GM18511 (cell line): ENCODE measurements around the gene ALDH18A1.
"Not testable (repeated sequence)": the region's sequence is repeated elsewhere in the genome, so short reads cannot be mapped to it uniquely, and the experiment has no call there.

Source experiments
- ATAC-seq: cut with Tn5 transposase; IDR thresholded peaks from one replicate; pipeline ENCODE4 v1.9.1; 2021; ENCODE audit warnings: mild to moderate bottlenecking, moderate library complexity; ENCODE audit not compliant: unreplicated experiment

Gene ALDH18A1

DNA sequence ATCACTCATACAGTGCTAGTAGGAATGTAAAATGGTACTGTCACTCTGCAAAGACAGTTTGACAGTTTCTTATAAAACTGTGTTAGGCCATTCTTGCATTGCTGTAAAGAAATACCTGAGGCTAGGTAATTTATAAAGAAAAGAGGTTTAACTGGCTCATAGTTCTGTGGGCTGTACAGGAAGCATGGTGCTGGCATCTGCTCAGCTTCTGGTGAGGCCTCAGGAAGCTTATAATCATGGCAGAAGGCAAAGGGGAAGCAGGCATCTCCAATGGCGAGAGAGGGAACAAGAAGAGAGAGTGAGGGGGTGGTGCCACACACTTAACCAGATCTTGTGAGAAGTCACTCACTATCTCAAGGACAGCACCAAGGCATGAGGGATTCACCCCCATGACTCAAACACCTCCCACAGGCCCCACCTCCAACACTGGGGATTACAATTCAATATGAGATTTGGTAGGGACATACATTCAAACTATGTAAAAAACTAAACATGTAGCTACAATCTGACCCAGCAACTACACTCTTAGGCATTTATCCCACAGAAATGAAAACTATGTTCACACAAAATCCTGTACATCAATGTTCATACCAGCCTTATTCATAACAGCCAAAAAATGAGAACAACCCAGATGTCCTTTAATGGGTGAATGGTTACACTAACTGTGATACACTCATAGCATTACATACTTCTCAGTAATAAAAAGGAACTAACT is 5.0 kb downstream of the ALDH18A1 start:
- ATAC-seq: no peak

DNA sequence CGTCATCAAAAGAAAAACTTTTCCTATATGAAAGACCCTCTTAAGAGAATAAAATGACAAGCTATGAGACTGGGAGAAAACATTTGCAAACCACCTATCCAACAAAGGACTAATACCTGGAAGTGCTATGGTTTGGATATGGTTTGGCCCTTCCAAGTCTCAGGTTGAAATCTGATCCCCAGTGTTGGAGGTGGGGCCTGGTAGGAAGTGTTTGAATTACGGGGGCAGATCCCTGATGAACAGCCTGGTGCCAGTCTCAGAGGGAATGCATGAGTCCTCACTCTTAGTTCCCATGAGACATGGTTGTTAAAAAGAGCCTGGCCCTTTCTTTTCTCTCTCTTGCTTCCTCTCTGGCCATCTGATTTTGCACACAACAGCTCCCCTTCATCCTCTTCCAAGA is 6.3 kb downstream of the ALDH18A1 start:
- ATAC-seq: no peak

DNA sequence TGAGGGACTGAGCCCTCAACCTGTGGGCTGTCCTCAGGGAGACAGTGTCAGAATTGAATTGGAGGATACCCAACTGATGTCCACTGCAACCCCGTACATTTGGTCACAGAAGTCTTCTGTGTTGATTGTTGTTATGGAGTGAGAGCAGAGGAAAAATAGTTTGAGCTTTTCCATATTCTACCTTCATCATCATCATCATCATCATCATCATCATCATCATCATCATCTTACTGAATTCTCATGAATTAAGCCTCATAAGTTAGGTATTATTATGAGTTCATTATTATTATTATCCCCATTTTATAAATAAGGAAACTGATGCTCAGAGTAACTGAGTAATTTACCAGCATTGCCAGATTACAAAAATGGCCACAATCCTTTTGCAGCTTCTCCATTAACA is 8.4 kb downstream of the ALDH18A1 start:
- ATAC-seq: no peak

GRCh38 chr10:95646160-95646559 is 10.4 kb downstream of the ALDH18A1 start:
- no peak for ATAC-seq

DNA sequence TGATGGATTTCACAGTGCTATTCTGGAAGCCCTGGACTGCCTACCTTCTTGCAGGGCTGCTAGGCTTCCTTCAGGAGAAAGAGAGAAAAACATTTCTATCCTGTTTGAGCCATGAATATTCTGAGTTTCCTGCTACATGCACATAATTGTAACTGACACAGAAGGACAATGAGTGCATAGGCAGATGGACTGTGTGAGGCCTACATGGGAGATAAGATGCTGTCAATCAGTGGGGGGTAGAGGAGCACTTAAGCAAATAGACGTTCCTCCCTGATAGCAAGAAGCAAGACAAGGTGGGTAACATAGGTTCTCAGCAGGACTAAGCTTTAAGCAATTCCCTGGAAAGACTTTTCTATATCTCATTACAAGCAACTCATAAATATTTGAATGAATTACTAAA is 11.6 kb downstream of the ALDH18A1 start:
- ATAC-seq: no peak

DNA sequence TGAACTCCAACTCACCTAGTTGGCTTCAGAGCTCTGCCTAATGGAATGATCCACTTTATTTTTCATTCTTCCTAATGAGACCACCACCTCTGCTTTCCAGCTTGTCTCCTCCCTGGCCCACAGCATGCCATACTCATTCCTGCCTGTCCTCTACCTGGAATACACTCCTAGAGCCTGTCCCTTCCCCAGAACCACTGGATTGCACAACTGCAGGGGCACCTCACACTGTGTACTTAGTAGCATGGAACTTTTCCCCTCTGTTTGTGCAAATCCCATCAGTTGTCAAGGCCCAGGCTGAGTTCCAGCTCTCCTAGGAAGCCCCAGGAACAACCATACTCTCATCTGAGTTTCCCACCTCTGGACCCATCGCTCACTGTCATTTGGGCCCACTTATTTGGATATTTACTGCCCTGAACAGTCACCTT is 15.6 kb downstream of the ALDH18A1 start:
- ATAC-seq: no peak

DNA sequence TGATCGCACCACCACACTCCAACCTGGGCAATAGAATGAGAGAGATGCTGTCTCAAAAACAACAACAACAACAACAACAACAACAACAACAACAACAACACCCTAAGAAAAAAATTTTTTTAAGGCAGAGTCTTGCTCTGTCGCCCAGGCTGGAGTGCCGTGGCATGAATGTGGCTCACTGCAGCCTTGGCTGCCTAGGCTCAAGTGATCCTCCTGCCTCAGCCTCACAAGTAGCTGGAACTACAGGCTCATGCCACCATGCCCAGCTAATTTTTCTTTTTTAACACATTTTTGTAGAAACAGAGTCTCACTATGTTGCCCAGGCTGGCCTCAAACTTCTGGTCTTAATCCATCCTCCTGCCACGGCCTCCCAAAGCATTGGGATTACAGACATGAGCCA is 18.6 kb downstream of the ALDH18A1 start:
- ATAC-seq: no peak

DNA sequence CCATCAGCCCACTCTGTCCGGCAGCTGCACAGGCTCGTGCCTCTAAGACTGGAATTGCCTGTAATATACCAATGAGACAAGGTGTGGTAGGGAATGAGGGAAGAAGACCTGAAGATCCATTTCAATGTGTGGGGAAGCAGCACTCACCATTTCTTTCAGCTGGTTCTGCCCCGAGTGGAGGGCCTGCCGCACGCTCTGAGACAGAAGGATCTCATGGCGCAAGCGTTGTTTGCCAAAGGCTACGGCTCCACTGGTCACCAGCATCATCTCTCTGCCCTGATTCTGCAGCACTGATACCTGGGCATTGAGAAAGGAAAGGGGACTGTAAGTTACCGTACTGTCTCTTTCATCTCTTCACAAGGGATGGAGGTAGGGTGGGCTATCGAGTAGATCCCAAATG is 19.4 kb downstream of the ALDH18A1 start:
- ATAC-seq: no peak

DNA sequence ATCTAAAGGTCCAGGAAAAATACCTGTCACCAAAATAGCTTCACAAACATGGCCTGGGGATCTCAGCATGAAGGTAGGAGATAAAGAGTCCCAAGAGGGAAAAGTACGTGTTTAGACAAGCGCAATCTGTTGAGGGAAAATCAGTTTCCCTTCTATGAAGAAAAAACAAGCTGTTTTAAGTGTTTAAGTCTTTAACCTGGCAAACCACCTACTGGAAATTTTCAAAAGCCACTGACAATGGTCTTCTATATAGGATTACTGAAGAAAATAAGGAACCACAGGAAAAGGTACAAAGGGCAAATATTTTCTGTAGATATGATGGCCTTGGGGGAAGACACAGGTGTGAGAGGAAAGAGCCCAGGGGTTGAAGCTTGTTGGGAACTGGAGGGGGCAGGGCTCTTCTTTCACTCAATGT is 21.2 kb downstream of the ALDH18A1 start:
- ATAC-seq: no peak

DNA sequence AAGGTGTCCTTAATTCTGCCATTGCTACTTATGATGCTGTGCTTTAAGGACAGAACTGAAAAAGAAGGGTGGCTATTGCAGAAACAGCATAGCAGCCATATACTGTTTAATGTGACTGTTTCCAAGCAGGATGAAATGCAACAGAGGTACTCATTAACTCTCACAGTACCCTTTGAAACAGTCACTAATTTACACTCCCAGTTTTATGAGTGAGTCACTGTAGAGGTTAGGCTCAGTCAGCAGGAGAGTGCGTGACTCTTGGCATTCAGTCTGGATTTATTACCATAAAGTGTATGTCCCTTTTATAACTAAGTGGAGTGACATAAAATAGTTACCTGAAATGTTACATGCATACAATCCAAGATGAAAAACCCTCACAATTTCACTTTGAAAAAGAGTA is 27.7 kb downstream of the ALDH18A1 start:
- no peak for ATAC-seq

- no peak for ATAC-seq
Observed at GRCh38 chr10:95626500-95626899, 30.0 kb downstream of the ALDH18A1 start.

DNA sequence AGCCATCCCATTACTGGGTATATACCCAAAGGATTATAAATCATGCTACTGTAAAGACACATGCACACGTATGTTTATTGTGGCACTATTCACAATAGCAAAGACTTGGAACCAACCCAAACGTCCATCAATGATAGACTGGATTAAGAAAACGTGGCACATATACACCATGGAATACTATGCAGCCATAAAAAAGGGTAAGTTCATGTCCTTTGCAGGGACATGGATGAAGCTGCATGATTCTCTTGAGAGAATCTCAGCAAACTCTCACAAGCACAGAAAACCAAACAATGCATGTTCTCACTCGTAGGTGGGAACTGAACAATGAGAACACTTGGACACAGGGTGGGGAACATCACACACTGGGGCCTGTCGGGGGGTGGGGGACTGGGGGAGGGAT is 36.1 kb downstream of the ALDH18A1 start:
- ATAC-seq: not testable (repeated sequence)

DNA sequence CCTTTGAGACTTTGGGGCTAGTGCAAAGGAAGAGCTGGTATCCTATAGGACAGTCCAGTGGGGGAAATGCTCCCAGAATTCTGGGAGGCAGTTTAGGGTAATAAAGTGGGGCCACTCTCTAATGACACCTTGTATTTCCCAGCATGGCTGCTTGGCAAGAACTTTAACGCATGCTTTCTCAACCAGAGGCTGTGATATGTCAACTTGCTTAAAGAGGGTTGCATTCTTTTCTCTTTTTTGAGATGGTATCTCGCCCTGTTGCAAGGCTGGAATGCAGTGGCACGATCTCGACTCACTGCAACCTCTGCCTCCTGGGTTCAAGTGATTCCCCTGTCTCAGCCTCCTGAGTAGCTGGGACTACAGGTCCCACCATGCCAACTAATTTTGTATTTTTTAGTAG is 38.4 kb downstream of the ALDH18A1 start:
- ATAC-seq: no peak

GRCh38 chr10:95616446-95616845 is 40.1 kb downstream of the ALDH18A1 start:
- no peak for ATAC-seq

GRCh38 chr10:95613330-95613729 is 43.2 kb downstream of the ALDH18A1 start:
- no peak for ATAC-seq

GRCh38 chr10:95610727-95611126 is 45.8 kb downstream of the ALDH18A1 start:
- ATAC-seq: no peak

GRCh38 chr10:95606922-95607321 is 49.6 kb downstream of the ALDH18A1 start:
- ATAC-seq: no peak

DNA sequence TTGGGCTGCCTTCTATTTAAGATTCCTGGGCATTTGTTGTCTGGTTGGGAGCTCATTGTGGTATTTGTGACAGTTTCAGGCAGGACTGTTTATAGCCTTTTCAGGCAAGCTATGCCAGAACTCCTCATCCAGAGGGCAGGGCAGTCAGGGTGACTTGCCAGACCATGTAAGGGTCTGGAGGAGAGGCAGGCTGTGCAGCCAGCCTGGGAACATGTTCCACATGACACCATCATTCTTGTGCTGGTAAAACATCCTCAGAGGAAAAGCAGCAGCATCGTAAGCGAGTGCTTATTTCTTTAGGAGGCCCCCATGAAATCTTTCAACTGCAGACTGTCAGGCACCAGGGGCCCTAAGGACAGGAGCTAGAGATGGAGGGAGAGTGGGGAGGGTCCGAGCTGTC is 51.3 kb downstream of the ALDH18A1 start:
- ATAC-seq: no peak

DNA sequence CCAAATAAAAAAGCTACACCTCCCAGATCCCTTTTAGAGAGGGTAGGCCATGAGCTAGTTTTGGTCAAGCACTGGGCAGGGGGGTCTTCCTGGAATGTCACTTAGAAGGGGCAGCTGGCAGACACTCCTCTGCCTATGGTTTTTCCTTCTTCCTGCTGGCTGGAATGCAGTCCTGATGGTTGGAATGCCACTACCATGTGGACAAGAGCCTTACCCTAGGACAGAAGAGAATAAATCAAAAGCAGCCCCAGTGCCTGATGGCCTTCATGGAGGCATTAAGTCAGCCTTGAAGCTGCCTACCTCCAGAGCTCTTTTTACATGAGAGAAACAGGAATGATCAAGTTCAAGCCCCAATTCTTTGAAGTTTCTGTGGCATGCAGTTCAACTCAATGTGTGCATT is 51.9 kb downstream of the ALDH18A1 start:
- ATAC-seq: no peak

DNA sequence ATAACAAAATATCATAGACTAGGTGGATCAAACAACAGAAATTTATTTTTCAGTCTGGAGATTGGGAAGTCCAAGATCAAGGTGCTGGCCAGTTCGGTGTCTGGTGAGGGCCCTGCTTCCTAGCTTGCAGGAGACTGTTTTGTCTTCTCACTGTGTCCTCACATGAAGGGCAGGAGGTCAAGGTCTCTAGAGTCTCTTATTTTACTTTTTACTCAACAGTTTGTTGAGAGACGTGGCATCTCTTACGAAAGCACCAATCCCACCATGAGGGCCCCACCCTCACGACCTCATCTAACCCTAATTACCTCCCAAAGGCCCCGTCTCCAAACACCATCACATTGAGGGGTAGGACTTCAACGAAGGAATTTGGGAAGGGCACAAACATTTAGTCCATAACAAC is 54.1 kb downstream of the ALDH18A1 start:
- ATAC-seq: no peak

DNA sequence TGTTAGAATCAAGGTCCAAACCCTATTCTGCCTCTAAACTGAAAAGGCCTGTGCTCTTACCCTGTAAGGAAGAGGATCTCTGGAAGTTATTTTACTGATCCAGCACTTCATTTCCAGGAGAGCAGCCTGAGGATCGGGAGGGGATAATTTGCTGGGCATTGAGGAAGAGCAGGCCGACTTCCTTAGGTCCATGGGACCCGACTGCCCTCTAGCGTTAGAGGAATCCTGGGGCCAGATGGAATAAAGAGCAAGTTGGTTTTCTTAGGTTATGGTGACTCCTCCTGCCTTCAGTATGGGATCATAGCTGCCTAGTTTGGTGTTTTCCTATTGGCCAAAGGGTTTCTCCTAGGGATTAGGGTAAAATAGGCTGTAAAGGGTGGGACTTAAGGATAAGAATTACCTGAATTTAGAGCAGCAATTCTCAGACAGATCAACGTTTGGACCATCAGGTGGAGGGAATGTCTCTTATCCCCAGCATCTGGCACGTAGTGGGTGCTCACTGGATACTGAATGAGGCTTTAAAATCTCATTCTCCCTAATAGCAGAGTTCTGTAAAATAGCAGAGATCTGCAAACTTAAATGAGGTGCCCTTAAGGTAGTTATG is 55.3 kb downstream of the ALDH18A1 start:
- ATAC-seq: no peak

DNA sequence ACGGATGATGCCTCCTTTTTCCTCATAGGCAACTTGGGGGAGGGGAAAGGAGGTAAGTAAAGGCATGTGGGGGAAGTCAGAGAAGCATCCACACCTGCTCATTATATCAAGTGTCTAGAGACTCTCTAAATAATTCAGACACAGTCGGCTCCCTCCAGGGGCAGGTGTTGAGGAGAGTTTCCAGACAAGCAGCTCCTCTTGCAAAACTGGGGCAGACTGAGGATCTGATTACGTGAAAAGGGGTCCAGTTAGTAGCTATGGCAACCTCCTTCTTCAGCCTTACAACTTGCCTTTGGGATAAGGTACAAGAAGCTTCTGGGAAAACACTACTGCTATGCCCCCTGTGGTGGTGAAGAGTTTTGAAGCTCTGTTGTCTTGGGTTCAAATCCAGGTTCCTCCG is 56.4 kb downstream of the ALDH18A1 start:
- no peak for ATAC-seq

- no peak for ATAC-seq
Observed at GRCh38 chr10:95597788-95598187, 58.7 kb downstream of the ALDH18A1 start.
